GM19240 (cell line): ENCODE measurements around the gene CDCP2.
"Not testable (repeated sequence)": the region's sequence is repeated elsewhere in the genome, so short reads cannot be mapped to it uniquely, and the experiment has no call there.

Experiments
- DNase-seq: peaks from one replicate; pipeline ENCODE4 v3.0.0; 2011; ENCODE audit warnings: low spot score; ENCODE audit not compliant: insufficient read length

CDCP2 gene

GRCh38 chr1:54117815-54118563 is 34.8 kb downstream of the CDCP2 start:
- DNase-seq = no peak

GRCh38 chr1:54115520-54115919 is 37.3 kb downstream of the CDCP2 start:
- DNase-seq = no peak

GRCh38 chr1:54114955-54115354 is 37.8 kb downstream of the CDCP2 start:
- DNase-seq = no peak

GRCh38 chr1:54114001-54114400 is 38.8 kb downstream of the CDCP2 start:
- DNase-seq = no peak

- no peak for DNase-seq
These were observed 40.0 kb downstream of the CDCP2 start for GRCh38 chr1:54112705-54113368.

- DNase-seq = no peak
These were observed 40.8 kb downstream of the CDCP2 start for GRCh38 chr1:54112027-54112426.

- no peak for DNase-seq
These were observed 41.2 kb downstream of the CDCP2 start for GRCh38 chr1:54111624-54112023.

GRCh38 chr1:54110996-54111395 is 41.8 kb downstream of the CDCP2 start:
- no peak for DNase-seq

GRCh38 chr1:54109129-54110090 is 43.4 kb downstream of the CDCP2 start:
- DNase-seq = no peak

- DNase-seq = no peak
These were observed 44.6 kb downstream of the CDCP2 start for GRCh38 chr1:54108156-54108555.

GRCh38 chr1:54107131-54107530 is 45.7 kb downstream of the CDCP2 start:
- DNase-seq = no peak

GRCh38 chr1:54105736-54106269 is 47.0 kb downstream of the CDCP2 start:
- DNase-seq = no peak

GRCh38 chr1:54105080-54105479 is 47.7 kb downstream of the CDCP2 start:
- DNase-seq = no peak

- not testable (repeated sequence) for DNase-seq
These were observed 48.2 kb downstream of the CDCP2 start for GRCh38 chr1:54104613-54105012.

- no peak for DNase-seq
These were observed 49.4 kb downstream of the CDCP2 start for GRCh38 chr1:54103414-54103813.

GRCh38 chr1:54100500-54100899 is 52.3 kb downstream of the CDCP2 start:
- no peak for DNase-seq

GRCh38 chr1:54099061-54099610 is 53.7 kb downstream of the CDCP2 start:
- DNase-seq = no peak

GRCh38 chr1:54096877-54097240 is 55.9 kb downstream of the CDCP2 start:
- no peak for DNase-seq

GRCh38 chr1:54096227-54096876 is 56.4 kb downstream of the CDCP2 start:
- no peak for DNase-seq

GRCh38 chr1:54095546-54096226 is 57.1 kb downstream of the CDCP2 start:
- no peak for DNase-seq
